ENCODE measurements around the gene THADA. TPM values are rescaled to one million over a fixed set of nuclear protein-coding genes. Genes with fewer than 3 reads are reported as not detected.

Gene THADA
- total RNA-seq, 2 experiments from 2014 or later = 31.2 to 32.3 TPM

DNA sequence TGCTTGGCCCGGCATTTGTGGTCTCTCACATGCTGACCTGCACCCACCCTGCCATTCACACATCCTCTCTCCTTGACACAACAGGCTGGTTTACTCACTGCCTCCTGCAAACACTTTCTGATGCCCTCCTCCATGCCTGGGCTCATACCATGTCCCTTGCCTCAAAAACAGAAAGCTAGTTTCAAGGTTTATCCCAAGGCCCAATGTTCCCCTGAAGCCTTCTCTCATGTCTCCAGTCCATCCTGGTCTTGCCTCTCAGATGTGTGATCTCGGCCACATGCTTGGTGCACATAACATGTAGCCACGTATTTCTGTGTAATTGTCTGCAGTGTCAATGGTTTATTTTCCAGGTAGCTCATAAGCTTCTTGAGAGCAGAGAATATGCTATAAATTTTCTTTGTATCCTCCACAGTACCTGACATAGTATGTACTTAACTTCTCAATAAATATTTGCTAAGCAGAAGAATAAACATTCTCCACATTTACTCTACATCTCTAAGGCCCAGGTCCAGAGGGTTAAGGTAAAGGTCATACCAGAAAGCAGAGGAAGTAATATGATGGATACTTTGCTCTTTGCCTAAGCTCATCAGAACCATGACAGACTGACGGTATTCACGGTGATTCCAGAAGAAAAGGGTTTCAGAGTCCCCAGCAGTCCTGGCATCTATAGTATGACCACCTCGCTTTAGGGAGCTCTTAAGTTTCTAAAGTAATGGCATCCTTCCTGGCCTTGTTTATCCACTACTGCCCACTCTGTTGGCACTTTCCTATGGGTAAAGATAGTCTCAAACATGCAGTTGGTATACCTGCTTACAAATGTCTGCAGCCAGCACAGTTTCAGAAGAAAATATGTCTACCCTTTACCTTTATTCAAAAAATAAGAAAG, 206.0 kb downstream of the THADA start:
- Histone ChIP-seq H3K36me3 (ENCODE audit: insufficient read depth, low read length) (no peaks in the 10 kb centered on the region; the same call in 1 of the 2 replicates), H3K4me3 (ENCODE audit: low read depth, low read length, poor library complexity, severe bottlenecking) (no peak overlapping the region), H3K27ac (ENCODE audit: low read depth, low read length, poor library complexity, severe bottlenecking) (no peak overlapping the region), H3K9me2 (ENCODE audit: insufficient read depth, low read length) (no peaks in the 10 kb centered on the region), H3K4me1 (ENCODE audit: insufficient read depth, low read length, poor library complexity, severe bottlenecking) (no peaks in the 10 kb centered on the region), H3K9me3 (ENCODE audit: low read length) (no peaks in the 10 kb centered on the region), H3K79me2 (ENCODE audit: insufficient read depth, low read depth, low read length) (no peaks in the 10 kb centered on the region), H3K4me2 (ENCODE audit: low read length) (no peak overlapping the region), H4K20me1 (ENCODE audit: insufficient read depth, low read length) (no peaks in the 10 kb centered on the region), H2AFZ (ENCODE audit: low read length) (no peak overlapping the region)
- no TSS peak for BruUV-seq (replicated peaks)
- intact Hi-C loops (cut with micrococcal nuclease; ENCODE audit: unreplicated experiment) = no loop called here
- ChIA-PET CTCF (ENCODE audit: unreplicated experiment) (no interaction called here), POLR2A (interaction anchor here (0.5 to 2.1 kb wide), 3 partner anchors 12 to 932 kb away, joined by 3 to 7 read pairs (median 3); no protein-coding TSS in a partner anchor)
- DNase-seq (ENCODE audit: low spot score) = no peak
- TF ChIP-seq, protein P1, sequence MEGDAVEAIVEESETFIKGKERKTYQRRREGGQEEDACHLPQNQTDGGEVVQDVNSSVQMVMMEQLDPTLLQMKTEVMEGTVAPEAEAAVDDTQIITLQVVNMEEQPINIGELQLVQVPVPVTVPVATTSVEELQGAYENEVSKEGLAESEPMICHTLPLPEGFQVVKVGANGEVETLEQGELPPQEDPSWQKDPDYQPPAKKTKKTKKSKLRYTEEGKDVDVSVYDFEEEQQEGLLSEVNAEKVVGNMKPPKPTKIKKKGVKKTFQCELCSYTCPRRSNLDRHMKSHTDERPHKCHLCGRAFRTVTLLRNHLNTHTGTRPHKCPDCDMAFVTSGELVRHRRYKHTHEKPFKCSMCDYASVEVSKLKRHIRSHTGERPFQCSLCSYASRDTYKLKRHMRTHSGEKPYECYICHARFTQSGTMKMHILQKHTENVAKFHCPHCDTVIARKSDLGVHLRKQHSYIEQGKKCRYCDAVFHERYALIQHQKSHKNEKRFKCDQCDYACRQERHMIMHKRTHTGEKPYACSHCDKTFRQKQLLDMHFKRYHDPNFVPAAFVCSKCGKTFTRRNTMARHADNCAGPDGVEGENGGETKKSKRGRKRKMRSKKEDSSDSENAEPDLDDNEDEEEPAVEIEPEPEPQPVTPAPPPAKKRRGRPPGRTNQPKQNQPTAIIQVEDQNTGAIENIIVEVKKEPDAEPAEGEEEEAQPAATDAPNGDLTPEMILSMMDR (conservative IDR thresholded peaks at IDR 0.05; ENCODE audit: low read length) = no peak
- TF ChIP-seq EZH2phosphoT487 (IDR thresholded peaks at IDR 0.05; ENCODE audit: borderline replicate concordance, low read depth, low read length) = no peak

GRCh38 chr2:43388371-43388770, 207.5 kb downstream of the THADA start:
- H2AFZ ChIP-seq (ENCODE audit: low read length) = no peak overlapping the region
- H3K27ac ChIP-seq (ENCODE audit: low read depth, low read length, poor library complexity, severe bottlenecking) = no peak overlapping the region
- no peaks in the 10 kb centered on the region for H3K9me2 ChIP-seq (ENCODE audit: insufficient read depth, low read length)
- H3K4me2 ChIP-seq (ENCODE audit: low read length) = no peak overlapping the region
- no peaks in the 10 kb centered on the region for H3K79me2 ChIP-seq (ENCODE audit: insufficient read depth, low read depth, low read length)
- no TSS peak for BruUV-seq (replicated peaks)
- POLR2A ChIA-PET = no interaction called here
- CTCF ChIA-PET (ENCODE audit: unreplicated experiment) = no interaction called here
- no peaks in the 10 kb centered on the region for H3K9me3 ChIP-seq (ENCODE audit: low read length)
- H4K20me1 ChIP-seq (ENCODE audit: insufficient read depth, low read length) = no peaks in the 10 kb centered on the region
- no peak overlapping the region for H3K4me3 ChIP-seq (ENCODE audit: low read depth, low read length, poor library complexity, severe bottlenecking)
- intact Hi-C loops (cut with micrococcal nuclease; ENCODE audit: unreplicated experiment) = no loop called here
- H3K4me1 ChIP-seq (ENCODE audit: insufficient read depth, low read length, poor library complexity, severe bottlenecking) = no peaks in the 10 kb centered on the region
- no peak for DNase-seq (ENCODE audit: low spot score)
- no peaks in the 10 kb centered on the region; the same call in 1 of the 2 replicates for H3K36me3 ChIP-seq (ENCODE audit: insufficient read depth, low read length)
- TF ChIP-seq EZH2phosphoT487 (IDR thresholded peaks at IDR 0.05; ENCODE audit: borderline replicate concordance, low read depth, low read length) = no peak
- TF ChIP-seq, protein P1 (conservative IDR thresholded peaks at IDR 0.05; ENCODE audit: low read length) = no peak

Data from OCI-LY7 (cell line).